RWPE1 (cell line): ENCODE data around the gene SLC35C1.

Experiments used
- CTCF ChIA-PET: fragments of 350-600 bp; sonication (Branson Sonifier 250); formaldehyde crosslinking; extraction: SDS; loops from one replicate; lab custom pipeline; 2021; lab: Yijun Ruan, JAX
- POLR2A ChIA-PET: fragments of 400-600 bp; formaldehyde crosslinking; extraction: SDS; loops from one replicate; lab custom pipeline; 2020; ENCODE audit warnings: antibody characterized with exemption; ENCODE audit not compliant: low non-redundant PET; lab: Yijun Ruan, JAX
- DNase-seq: peaks from one replicate; pipeline ENCODE4 v3.0.0; 2012; ENCODE audit warnings: low spot score
- H3K27ac ChIP-seq: fragments of 450-650 bp; 2 replicates; pipeline ENCODE4 v1.5.1; 2017
- TF ChIP-seq, protein P1 (sequence below): fragments of 450-650 bp; conservative IDR thresholded peaks from 2 replicates; pipeline ENCODE4 v1.5.1; 2017; ENCODE audit warnings: low read depth, mild to moderate bottlenecking

SLC35C1 gene

DNA sequence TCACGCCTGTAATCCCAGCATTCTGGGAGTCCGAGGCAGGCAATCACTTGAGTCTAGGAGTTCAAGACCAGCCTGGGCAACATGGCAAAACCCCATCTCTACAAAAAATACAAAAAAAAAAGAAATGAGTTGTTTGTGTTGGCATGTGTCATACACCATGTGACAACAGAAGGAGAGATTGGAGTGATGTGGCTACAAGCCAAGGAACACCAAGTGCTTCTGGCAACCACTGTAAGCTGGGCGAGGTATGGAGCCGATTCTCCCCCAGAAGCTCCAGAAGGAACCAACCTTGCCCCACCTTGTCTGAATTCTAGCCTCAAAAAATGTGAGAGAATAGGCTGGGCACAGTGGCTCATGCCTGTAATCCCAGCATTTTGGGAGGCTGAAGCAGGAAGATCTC, 39.1 kb upstream of the SLC35C1 start:
- DNase-seq, result no peak
- POLR2A ChIA-PET, result interaction anchor here (0.6 kb wide), 1 partner anchor 9 kb away, joined by 3 read pairs; no protein-coding TSS in a partner anchor

DNA sequence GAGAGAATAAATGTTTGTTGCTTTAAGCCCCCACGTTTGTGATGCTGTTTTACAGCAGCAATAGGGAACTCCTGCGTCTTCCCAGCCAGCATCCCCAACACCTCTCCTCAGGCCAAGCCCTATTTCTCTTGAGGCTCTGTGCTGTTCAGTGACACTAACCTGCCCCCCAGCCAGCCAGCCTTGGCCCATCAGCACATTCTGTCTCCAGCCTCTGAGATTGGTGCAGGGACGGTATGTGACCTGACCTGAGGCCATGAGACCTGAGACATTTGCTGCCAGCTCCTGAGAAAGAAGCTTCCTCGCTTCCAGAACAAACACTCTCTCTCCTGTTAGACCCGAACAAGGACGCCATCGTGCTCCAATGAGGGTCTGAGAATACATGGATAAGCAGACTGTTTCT, 38.5 kb upstream of the SLC35C1 start:
- TF ChIP-seq, protein P1, sequence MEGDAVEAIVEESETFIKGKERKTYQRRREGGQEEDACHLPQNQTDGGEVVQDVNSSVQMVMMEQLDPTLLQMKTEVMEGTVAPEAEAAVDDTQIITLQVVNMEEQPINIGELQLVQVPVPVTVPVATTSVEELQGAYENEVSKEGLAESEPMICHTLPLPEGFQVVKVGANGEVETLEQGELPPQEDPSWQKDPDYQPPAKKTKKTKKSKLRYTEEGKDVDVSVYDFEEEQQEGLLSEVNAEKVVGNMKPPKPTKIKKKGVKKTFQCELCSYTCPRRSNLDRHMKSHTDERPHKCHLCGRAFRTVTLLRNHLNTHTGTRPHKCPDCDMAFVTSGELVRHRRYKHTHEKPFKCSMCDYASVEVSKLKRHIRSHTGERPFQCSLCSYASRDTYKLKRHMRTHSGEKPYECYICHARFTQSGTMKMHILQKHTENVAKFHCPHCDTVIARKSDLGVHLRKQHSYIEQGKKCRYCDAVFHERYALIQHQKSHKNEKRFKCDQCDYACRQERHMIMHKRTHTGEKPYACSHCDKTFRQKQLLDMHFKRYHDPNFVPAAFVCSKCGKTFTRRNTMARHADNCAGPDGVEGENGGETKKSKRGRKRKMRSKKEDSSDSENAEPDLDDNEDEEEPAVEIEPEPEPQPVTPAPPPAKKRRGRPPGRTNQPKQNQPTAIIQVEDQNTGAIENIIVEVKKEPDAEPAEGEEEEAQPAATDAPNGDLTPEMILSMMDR, result no peak
- POLR2A ChIA-PET, result interaction anchor here (0.6 kb wide), 1 partner anchor 10 kb away, joined by 3 read pairs; no protein-coding TSS in a partner anchor
- H3K27ac ChIP-seq, result no peak overlapping the region
- CTCF ChIA-PET, result no interaction called here
- no peak for DNase-seq

More for the DNA sequence above, 39.1 kb upstream of the SLC35C1 start:
- H3K27ac ChIP-seq, result no peak overlapping the region
- CTCF ChIA-PET, result no interaction called here
- TF ChIP-seq, protein P1, result no peak

DNA sequence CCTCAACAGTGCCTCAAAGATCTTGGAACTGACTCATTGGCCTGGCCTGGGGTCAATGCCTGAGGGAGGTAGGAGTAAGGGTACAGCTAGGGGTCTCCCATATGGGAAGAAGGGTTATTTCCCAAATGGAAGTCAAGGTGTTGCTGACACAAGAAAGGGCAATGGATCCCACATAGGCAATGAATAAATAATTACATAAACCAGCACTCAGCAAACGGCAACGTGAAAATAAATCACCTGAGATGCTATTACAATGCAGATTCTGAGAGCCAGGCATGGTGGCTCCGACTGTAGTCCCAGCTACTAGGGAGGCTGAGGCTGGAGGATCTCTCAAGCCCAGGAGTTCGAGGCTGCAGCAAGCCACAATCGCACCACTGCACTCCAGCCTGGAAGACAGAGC, 36.5 kb upstream of the SLC35C1 start:
- ChIA-PET POLR2A (no interaction called here), CTCF (interaction anchor here (0.6 to 1.0 kb wide), 2 partner anchors 170 to 429 kb away, joined by 3 read pairs; no protein-coding TSS in a partner anchor)
- no peak for DNase-seq
- TF ChIP-seq, protein P1, result no peak
- H3K27ac ChIP-seq, result no peak overlapping the region

DNA sequence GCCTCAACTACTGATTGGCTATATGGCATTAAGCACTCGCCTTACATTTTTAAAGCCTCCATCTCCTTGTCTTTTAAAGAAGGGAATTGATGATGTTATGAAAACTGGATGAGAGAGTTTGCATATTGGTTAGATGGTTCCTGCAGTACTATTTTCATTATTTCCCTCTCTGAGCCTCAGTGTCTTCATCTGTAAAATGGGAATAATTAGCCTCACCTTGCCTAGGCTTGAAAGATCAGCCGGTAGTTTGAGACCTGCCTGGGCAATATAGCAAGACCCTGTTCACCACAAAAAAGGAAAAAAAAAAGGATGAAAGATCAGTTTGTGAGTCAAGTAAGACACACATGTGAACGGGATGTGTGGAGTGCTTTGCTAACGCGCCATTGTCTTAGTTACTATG, 35.0 kb upstream of the SLC35C1 start:
- no peak overlapping the region for H3K27ac ChIP-seq
- DNase-seq, result no peak
- CTCF ChIA-PET, result interaction anchor here (0.7 to 2.2 kb wide), 3 partner anchors 14 to 422 kb away, joined by 3 to 7 read pairs (median 5); no protein-coding TSS in a partner anchor
- TF ChIP-seq, protein P1, result no peak
- POLR2A ChIA-PET, result no interaction called here

DNA sequence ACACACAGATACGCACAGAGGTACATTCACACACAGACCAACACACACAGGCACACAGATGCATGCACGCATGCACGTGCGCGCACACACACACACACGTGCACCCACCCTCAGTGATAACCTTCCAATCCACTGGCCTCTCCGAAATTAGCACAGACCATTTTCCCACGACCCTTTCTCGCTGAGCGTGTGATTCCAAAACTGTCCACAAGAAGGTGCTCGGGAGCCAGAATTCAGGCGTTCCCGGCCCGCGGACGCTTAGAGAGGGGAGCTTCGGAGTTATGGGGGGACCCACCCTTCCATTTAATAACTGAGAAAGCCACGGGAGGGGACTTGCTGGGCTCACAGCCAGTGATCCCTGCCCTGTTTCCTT, 33.8 kb upstream of the SLC35C1 start:
- POLR2A ChIA-PET, result no interaction called here
- CTCF ChIA-PET, result interaction anchor here (0.6 to 2.2 kb wide), 41 partner anchors 9 to 826 kb away, joined by 3 to 19 read pairs (median 4); no protein-coding TSS in a partner anchor
- TF ChIP-seq, protein P1, result peak; percentile 45
- H3K27ac ChIP-seq, result no peak overlapping the region
- DNase-seq, result peak; percentile 50

DNA sequence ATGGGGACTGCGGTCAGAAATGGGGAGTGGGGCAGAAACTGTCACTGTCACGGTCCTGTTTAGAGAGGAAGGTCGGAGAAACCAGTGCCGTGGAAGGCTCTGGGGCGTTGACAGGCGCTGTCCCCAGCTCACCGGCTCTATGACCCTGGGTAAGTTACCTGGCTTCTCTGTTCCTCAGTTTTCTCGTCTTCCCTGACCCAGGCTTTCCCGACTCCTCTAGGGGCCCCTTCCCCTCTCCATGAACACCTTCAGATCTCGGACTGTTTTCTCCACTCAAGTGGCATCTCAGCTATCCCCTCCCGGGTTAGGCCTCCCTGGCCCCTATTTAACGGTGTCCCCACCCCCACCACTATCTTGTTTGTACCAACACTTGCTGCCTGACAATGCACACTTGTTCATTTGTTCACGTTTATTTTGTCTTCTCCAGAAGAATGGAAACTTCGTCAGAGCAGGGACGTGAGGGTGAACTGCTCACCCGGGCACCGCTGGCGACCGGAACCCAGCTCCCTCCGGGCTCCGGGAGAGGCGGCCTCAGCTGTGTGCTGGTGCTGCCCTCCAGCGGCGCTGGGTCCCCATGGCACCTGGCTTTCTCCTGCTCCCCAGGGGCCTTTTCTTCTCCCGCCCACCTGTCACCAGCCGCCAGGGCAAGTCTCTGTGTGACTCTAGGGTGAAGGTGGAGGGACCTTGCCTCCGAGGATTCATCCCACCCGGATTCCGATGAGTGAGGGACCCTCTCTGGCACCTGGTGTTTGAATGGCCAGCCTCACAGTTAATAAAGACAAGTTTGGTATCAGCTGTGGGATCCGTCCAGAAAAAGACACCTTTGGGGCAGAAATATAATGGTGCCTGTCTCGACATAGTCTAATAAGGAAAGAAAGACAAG, 33.1 kb upstream of the SLC35C1 start:
- H3K27ac ChIP-seq, result no peak overlapping the region
- TF ChIP-seq, protein P1, result peak; percentile 92
- CTCF ChIA-PET, result interaction anchor here (0.5 to 2.2 kb wide), 64 partner anchors 9 to 998 kb away, joined by 3 to 19 read pairs (median 4); partner anchors contain the start of genes CHST1 and SLC35C1
- POLR2A ChIA-PET, result no interaction called here
- DNase-seq, result peak; percentile 93
